ENCODE data around the gene VCX3A. TPM values are rescaled to one million over a fixed set of nuclear protein-coding genes. Genes with fewer than 3 reads are reported as not detected.

Gene VCX3A
- total RNA-seq, 2 experiments from 2014 or later, result not detected

- H3K27me3 Mint-ChIP-seq, result no peaks in the 10 kb centered on the region
- H3K4me3 Mint-ChIP-seq, result no peak overlapping the region
- H3K27me3 ChIP-seq (ENCODE audit: control insufficient read depth in 1 of 2, insufficient read depth in 2 of 2, low read length in 2 of 2), result no peaks in the 10 kb centered on the region
- H3K27ac ChIP-seq (ENCODE audit: low read depth in 1 of 2, low read length in 2 of 2), result no peak overlapping the region
- H3K36me3 ChIP-seq (ENCODE audit: insufficient read depth, low read length), result no peaks in the 10 kb centered on the region
- H3K36me3 Mint-ChIP-seq (ENCODE audit: low read depth), result no peaks in the 10 kb centered on the region
- POLR2A ChIA-PET, result no interaction called here
- intact Hi-C loops (cut with DNase I, micrococcal nuclease), result no loop called here
- H3K4me1 ChIP-seq (ENCODE audit: insufficient read depth, low read length), result no peaks in the 10 kb centered on the region
- CTCF ChIA-PET, result interaction anchor here (0.9 kb wide), 1 partner anchor 16 kb away, joined by 3 read pairs; no protein-coding TSS in a partner anchor
- no peaks in the 10 kb centered on the region for H3K4me1 Mint-ChIP-seq (ENCODE audit: low read depth)
- H3K9me3 ChIP-seq (ENCODE audit: control insufficient read depth in 1 of 2, insufficient read depth in 1 of 2, low read length in 2 of 2), result no peaks in the 10 kb centered on the region
- DNase-seq, result no peak
- H3K9me3 Mint-ChIP-seq, result peaks cover 2% of the 10 kb centered on the region
- no peak for ATAC-seq (ENCODE audit: poor library complexity)
- no peak overlapping the region for H3K27ac Mint-ChIP-seq
- TF ChIP-seq CTCF (IDR thresholded peaks at IDR 0.05), result no peak
- no peak overlapping the region for H3K4me3 ChIP-seq (ENCODE audit: low read length)
These were observed 22.8 kb upstream of the VCX3A start for GRCh38 chrX:6557690-6558089.

DNA sequence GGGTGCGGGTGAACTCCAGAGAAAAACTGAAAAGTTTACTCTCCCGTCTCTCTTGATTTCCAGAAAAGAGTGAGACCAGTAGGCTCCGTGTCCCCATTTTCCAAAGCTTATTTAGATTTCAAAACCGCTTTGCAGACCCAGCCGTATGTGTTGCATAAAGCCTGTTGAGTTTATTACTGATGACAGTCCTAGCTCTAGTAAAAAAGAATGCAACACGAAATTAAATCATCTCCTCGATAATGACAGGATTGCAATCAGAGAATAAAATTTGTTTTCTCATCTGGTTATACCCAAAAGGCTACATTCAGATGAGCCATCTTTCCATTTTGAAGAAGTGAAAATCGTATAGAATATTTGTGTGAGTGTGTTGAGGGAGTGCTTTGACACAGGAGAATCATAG is 16.1 kb upstream of the VCX3A start:
- no peak overlapping the region for H3K27ac ChIP-seq (ENCODE audit: low read depth in 1 of 2, low read length in 2 of 2)
- no peak overlapping the region for H3K4me3 ChIP-seq (ENCODE audit: low read length)
- no peaks in the 10 kb centered on the region for H3K36me3 ChIP-seq (ENCODE audit: insufficient read depth, low read length)
- Mint-ChIP-seq H3K4me1 (ENCODE audit: low read depth) (no peaks in the 10 kb centered on the region), H3K9me3 (peaks cover 2% of the 10 kb centered on the region), H3K36me3 (ENCODE audit: low read depth) (no peaks in the 10 kb centered on the region), H3K4me3 (no peak overlapping the region), H3K27ac (no peak overlapping the region), H3K27me3 (no peaks in the 10 kb centered on the region)
- ATAC-seq (ENCODE audit: poor library complexity), result no peak
- ChIA-PET CTCF (no interaction called here), POLR2A (no interaction called here)
- TF ChIP-seq CTCF (IDR thresholded peaks at IDR 0.05), result no peak
- intact Hi-C loops (cut with DNase I, micrococcal nuclease), result no loop called here
- no peaks in the 10 kb centered on the region for H3K9me3 ChIP-seq (ENCODE audit: control insufficient read depth in 1 of 2, insufficient read depth in 1 of 2, low read length in 2 of 2)
- H3K27me3 ChIP-seq (ENCODE audit: control insufficient read depth in 1 of 2, insufficient read depth in 2 of 2, low read length in 2 of 2), result no peaks in the 10 kb centered on the region
- no peaks in the 10 kb centered on the region for H3K4me1 ChIP-seq (ENCODE audit: insufficient read depth, low read length)
- no peak for DNase-seq

- Mint-ChIP-seq H3K36me3 (ENCODE audit: low read depth) (no peaks in the 10 kb centered on the region), H3K27me3 (no peaks in the 10 kb centered on the region), H3K9me3 (no peaks in the 10 kb centered on the region), H3K4me1 (ENCODE audit: low read depth) (peaks cover 11% of the 10 kb centered on the region), H3K27ac (no peak overlapping the region), H3K4me3 (no peak overlapping the region)
- ATAC-seq (ENCODE audit: poor library complexity) (no peak), DNase-seq (no peak)
- Histone ChIP-seq H3K27ac (ENCODE audit: low read depth in 1 of 2, low read length in 2 of 2) (no peak overlapping the region), H3K4me3 (ENCODE audit: low read length) (no peak overlapping the region), H3K4me1 (ENCODE audit: insufficient read depth, low read length) (no peaks in the 10 kb centered on the region), H3K9me3 (ENCODE audit: control insufficient read depth in 1 of 2, insufficient read depth in 1 of 2, low read length in 2 of 2) (no peaks in the 10 kb centered on the region), H3K36me3 (ENCODE audit: insufficient read depth, low read length) (no peaks in the 10 kb centered on the region), H3K27me3 (ENCODE audit: control insufficient read depth in 1 of 2, insufficient read depth in 2 of 2, low read length in 2 of 2) (no peaks in the 10 kb centered on the region)
- POLR2A ChIA-PET, result no interaction called here
- CTCF ChIA-PET, result no interaction called here
- intact Hi-C loops (cut with DNase I, micrococcal nuclease), result no loop called here
- TF ChIP-seq CTCF (IDR thresholded peaks at IDR 0.05), result no peak
These were observed 10.8 kb upstream of the VCX3A start for GRCh38 chrX:6545712-6546111.
